Measurements from ENCODE around the gene RING1.

The RING1 gene

GRCh38 chr6:33235221-33235634 is 26.9 kb downstream of the RING1 start:
- Histone ChIP-seq H2AFZ (peak overlapping the region; percentile 66), H3K9me3 (ENCODE audit: control insufficient read depth, low read length) (no peaks in the 10 kb centered on the region), H3K4me2 (ENCODE audit: low read length) (no peak overlapping the region), H3K36me3 (ENCODE audit: control insufficient read depth, insufficient read depth, low read length) (no peaks in the 10 kb centered on the region), H3K4me3 (ENCODE audit: low read depth, low read length) (no peak overlapping the region), H3K4me1 (peaks cover 2% of the 10 kb centered on the region), H3K27me3 (ENCODE audit: control insufficient read depth, insufficient read depth, low read length) (no peaks in the 10 kb centered on the region), H3K9ac (no peak overlapping the region), H3K27ac (no peak overlapping the region), H3K79me2 (no peaks in the 10 kb centered on the region)
- TF ChIP-seq CTCF (IDR thresholded peaks at IDR 0.05), result no peak

- H3K79me2 ChIP-seq, result no peaks in the 10 kb centered on the region
- H3K4me1 ChIP-seq, result peaks cover 2% of the 10 kb centered on the region
- no peaks in the 10 kb centered on the region for H3K36me3 ChIP-seq (ENCODE audit: control insufficient read depth, insufficient read depth, low read length)
- no peak overlapping the region for H3K9ac ChIP-seq
- no peak for TF ChIP-seq CTCF (IDR thresholded peaks at IDR 0.05)
- no peaks in the 10 kb centered on the region for H3K9me3 ChIP-seq (ENCODE audit: control insufficient read depth, low read length)
- H2AFZ ChIP-seq, result no peak overlapping the region
- H3K27me3 ChIP-seq (ENCODE audit: control insufficient read depth, insufficient read depth, low read length), result no peaks in the 10 kb centered on the region
- no peak overlapping the region for H3K4me3 ChIP-seq (ENCODE audit: low read depth, low read length)
- H3K27ac ChIP-seq, result no peak overlapping the region
- H3K4me2 ChIP-seq (ENCODE audit: low read length), result no peak overlapping the region
Observed at GRCh38 chr6:33236328-33236727, 28.0 kb downstream of the RING1 start.

- no peaks in the 10 kb centered on the region for H3K9me3 ChIP-seq (ENCODE audit: control insufficient read depth, low read length)
- TF ChIP-seq CTCF (IDR thresholded peaks at IDR 0.05), result no peak
- H3K79me2 ChIP-seq, result no peaks in the 10 kb centered on the region
- peaks cover 2% of the 10 kb centered on the region for H3K4me1 ChIP-seq
- no peak overlapping the region for H3K4me3 ChIP-seq (ENCODE audit: low read depth, low read length)
- H3K36me3 ChIP-seq (ENCODE audit: control insufficient read depth, insufficient read depth, low read length), result no peaks in the 10 kb centered on the region
- no peak overlapping the region for H3K9ac ChIP-seq
- no peak overlapping the region for H2AFZ ChIP-seq
- H3K27ac ChIP-seq, result no peak overlapping the region
- no peak overlapping the region for H3K4me2 ChIP-seq (ENCODE audit: low read length)
- H3K27me3 ChIP-seq (ENCODE audit: control insufficient read depth, insufficient read depth, low read length), result no peaks in the 10 kb centered on the region
Observed at GRCh38 chr6:33236852-33237251, 28.6 kb downstream of the RING1 start.

GRCh38 chr6:33237741-33238140 is 29.4 kb downstream of the RING1 start:
- H3K4me2 ChIP-seq (ENCODE audit: low read length), result no peak overlapping the region

More at GRCh38 chr6:33237741-33238140, 29.4 kb downstream of the RING1 start:
- no peak for TF ChIP-seq CTCF (IDR thresholded peaks at IDR 0.05)
- Histone ChIP-seq H3K9me3 (ENCODE audit: control insufficient read depth, low read length) (no peaks in the 10 kb centered on the region), H3K27ac (no peak overlapping the region), H3K79me2 (no peaks in the 10 kb centered on the region), H2AFZ (no peak overlapping the region), H3K27me3 (ENCODE audit: control insufficient read depth, insufficient read depth, low read length) (no peaks in the 10 kb centered on the region), H3K36me3 (ENCODE audit: control insufficient read depth, insufficient read depth, low read length) (no peaks in the 10 kb centered on the region), H3K9ac (no peak overlapping the region), H3K4me1 (peaks cover 2% of the 10 kb centered on the region), H3K4me3 (ENCODE audit: low read depth, low read length) (no peak overlapping the region)
